Neuronal stem cell (in vitro differentiated cells): ENCODE data around the gene MCRIP2.

Source experiments
- DNase-seq: peaks from one replicate; pipeline ENCODE4 v3.0.0-alpha.2; 2013; ENCODE audit warnings: low spot score
- H2AFZ ChIP-seq: one replicate; pipeline ENCODE4 v1.6.1; 2013; ENCODE audit warnings: mild to moderate bottlenecking, low read length, inconsistent platforms
- H2AK5ac ChIP-seq: 2 replicates; pipeline ENCODE4 v1.6.1; 2013; ENCODE audit warnings: low read depth, mild to moderate bottlenecking, inconsistent platforms, low read length, moderate library complexity, mixed read lengths
- H2BK120ac ChIP-seq: 2 replicates; pipeline ENCODE4 v1.6.1; 2013; ENCODE audit warnings: low read depth, mild to moderate bottlenecking, inconsistent platforms, low read length, moderate library complexity, mixed read lengths
- H2BK12ac ChIP-seq: one replicate; pipeline ENCODE4 v1.6.1; 2013; ENCODE audit warnings: low read length, inconsistent platforms
- H2BK15ac ChIP-seq: 2 replicates; pipeline ENCODE4 v1.6.1; 2013; ENCODE audit warnings: mild to moderate bottlenecking, low read length, inconsistent platforms, mixed read lengths
- H2BK5ac ChIP-seq: one replicate; pipeline ENCODE4 v1.6.1; 2013; ENCODE audit warnings: inconsistent platforms, mild to moderate bottlenecking, low read length, moderate library complexity
- H3K14ac ChIP-seq: one replicate; pipeline ENCODE4 v1.6.1; 2013; ENCODE audit warnings: low read length, inconsistent platforms
- H3K18ac ChIP-seq: 2 replicates; pipeline ENCODE4 v1.6.1; 2013; ENCODE audit warnings: low read length, inconsistent platforms
- H3K23ac ChIP-seq: 2 replicates; pipeline ENCODE4 v1.6.1; 2013; ENCODE audit warnings: low read depth, mild to moderate bottlenecking, mixed read lengths, low read length, inconsistent platforms; ENCODE audit not compliant: poor library complexity
- H3K27ac ChIP-seq: replicated peaks from 3 replicates; pipeline ENCODE4 v1.5.1; 2013; ENCODE audit warnings: low read length, inconsistent platforms
- H3K27me3 ChIP-seq, 3 experiments: 2 replicates each; pipeline ENCODE4 v1.6.1; 2013; ENCODE audit warnings: low read length in 3 of 3, mild to moderate bottlenecking in 2 of 3, inconsistent platforms in 1 of 3, low read depth in 1 of 3, mixed read lengths in 1 of 3, moderate library complexity in 1 of 3; ENCODE audit not compliant: control insufficient read depth in 3 of 3, insufficient read depth in 3 of 3
- H3K36me3 ChIP-seq, 2 donors: replicated peaks in 1 of 2; 2 replicates each; pipeline ENCODE4 v1.6.1; 2013; ENCODE audit warnings: low read length in 2 of 2; ENCODE audit not compliant: control insufficient read depth in 2 of 2, insufficient read depth in 2 of 2
- H3K4ac ChIP-seq: 2 replicates; pipeline ENCODE4 v1.6.1; 2013; ENCODE audit warnings: inconsistent platforms, mild to moderate bottlenecking, low read length, moderate library complexity
- H3K4me1 ChIP-seq, 2 donors: 1 replicate in 1 of 2; 2 replicates in 1 of 2; pipeline ENCODE4 v1.6.1; 2013; ENCODE audit warnings: low read length in 2 of 2, low read depth in 1 of 2; ENCODE audit not compliant: control insufficient read depth in 2 of 2, insufficient read depth in 1 of 2
- H3K4me2 ChIP-seq: one replicate; pipeline ENCODE4 v1.6.1; 2013; ENCODE audit warnings: mild to moderate bottlenecking, low read length, inconsistent platforms; ENCODE audit not compliant: insufficient read depth, poor library complexity, severe bottlenecking
- H3K4me3 ChIP-seq, 2 donors: 2 replicates each; pipeline ENCODE4 v1.5.1; 2013; ENCODE audit warnings: low read length in 2 of 2, mild to moderate bottlenecking in 2 of 2, inconsistent platforms in 1 of 2, moderate library complexity in 1 of 2
- H3K79me1 ChIP-seq: one replicate; pipeline ENCODE4 v1.6.1; 2013; ENCODE audit warnings: low read depth, mild to moderate bottlenecking, inconsistent platforms, low read length, moderate library complexity
- H3K9ac ChIP-seq: one replicate; pipeline ENCODE4 v1.6.1; 2013; ENCODE audit warnings: mild to moderate bottlenecking, low read depth, low read length, inconsistent platforms; ENCODE audit not compliant: poor library complexity
- H3K9me3 ChIP-seq, 2 donors: replicated peaks in 1 of 2; 2 replicates each; pipeline versions ENCODE3 to v1.6.1; 2013; ENCODE audit warnings: low read length in 2 of 2, mild to moderate bottlenecking in 2 of 2, inconsistent platforms in 1 of 2, low read depth in 1 of 2, mixed read lengths in 1 of 2, moderate library complexity in 1 of 2; ENCODE audit not compliant: control insufficient read depth in 2 of 2, insufficient read depth in 1 of 2
- H4K8ac ChIP-seq: one replicate; pipeline ENCODE4 v1.6.1; 2013; ENCODE audit warnings: low read depth, mild to moderate bottlenecking, inconsistent platforms, low read length, moderate library complexity
- H4K91ac ChIP-seq: one replicate; pipeline ENCODE4 v1.6.1; 2013; ENCODE audit warnings: low read length, low read depth, mild to moderate bottlenecking, inconsistent platforms; ENCODE audit not compliant: poor library complexity
- WGBS, 2 donors: extraction: QIAGEN DNeasy Blood & Tissue Kit; methylation state at CpG; one replicate each; pipeline ENCODE4 v1.1.7; 2013; ENCODE audit warnings: missing lambda C conversion rate in 2 of 2, mixed read lengths in 1 of 2; ENCODE audit not compliant: insufficient read length in 2 of 2, insufficient replicate concordance in 1 of 2; ENCODE audit errors: extremely low coverage in 2 of 2; 5-methylcytosine and 5-hydroxymethylcytosine counted together

The MCRIP2 gene

DNA sequence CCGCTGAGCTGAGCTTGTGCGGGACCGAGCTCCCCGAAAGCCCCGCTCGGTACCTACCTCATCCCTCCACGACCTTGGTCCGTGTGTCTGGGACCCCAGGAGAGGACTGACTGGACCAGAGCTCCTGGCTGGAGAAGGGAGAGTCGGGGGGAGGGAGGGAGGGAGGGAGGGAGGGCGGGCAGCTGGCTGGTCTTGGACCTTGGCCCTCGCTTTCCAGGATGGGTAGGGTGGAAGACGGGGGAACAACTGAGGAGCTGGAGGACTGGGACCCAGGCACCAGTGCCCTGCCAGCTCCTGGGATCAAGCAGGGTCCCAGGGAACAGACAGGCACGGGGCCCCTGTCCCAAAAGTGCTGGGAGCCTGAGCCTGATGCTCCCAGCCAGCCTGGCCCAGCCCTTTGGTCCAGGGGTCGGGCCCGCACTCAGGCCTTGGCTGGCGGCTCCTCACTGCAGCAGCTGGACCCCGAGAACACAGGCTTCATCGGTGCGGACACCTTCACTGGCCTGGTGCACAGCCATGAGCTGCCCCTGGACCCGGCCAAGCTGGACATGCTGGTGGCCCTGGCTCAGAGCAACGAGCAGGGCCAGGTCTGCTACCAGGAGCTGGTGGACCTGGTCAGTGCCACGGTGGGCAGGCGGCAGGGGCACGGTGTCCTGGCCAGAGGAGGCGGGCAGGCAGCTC is 34.4 kb downstream of the MCRIP2 start:
- Histone ChIP-seq H3K14ac (peak overlapping the region; percentile 39), H3K36me3 (peaks cover 20 to 36% of the 10 kb centered on the region in 2 donors), H2BK5ac (no peak overlapping the region), H3K79me1 (peaks cover 13% of the 10 kb centered on the region), H2AFZ (no peak overlapping the region), H3K27me3 (peaks cover 0 to 14% (median 0%) of the 10 kb centered on the region in 3 experiments), H3K9ac (peak overlapping the region; percentile 53), H2BK120ac (no peak overlapping the region), H2AK5ac (peak overlapping the region; percentile 82), H3K18ac (peak overlapping the region; percentile 89), H3K4me3 (peak overlapping the region in 1 of 2 donors; percentile 69), H3K27ac (no peak overlapping the region), H2BK12ac (no peak overlapping the region), H3K9me3 (no peaks in the 10 kb centered on the region), H3K4ac (no peak overlapping the region), H3K4me1 (peaks cover 0 to 13% of the 10 kb centered on the region in 2 donors), H3K23ac (peak overlapping the region; percentile 97), H3K4me2 (peak overlapping the region; percentile 71), H2BK15ac (peak overlapping the region; percentile 3), H4K91ac (no peak overlapping the region), H4K8ac (no peak overlapping the region)
- no CpG with 5 or more reads among the region's 25 CpGs for WGBS, 2 donors
- DNase-seq: no peak

DNA sequence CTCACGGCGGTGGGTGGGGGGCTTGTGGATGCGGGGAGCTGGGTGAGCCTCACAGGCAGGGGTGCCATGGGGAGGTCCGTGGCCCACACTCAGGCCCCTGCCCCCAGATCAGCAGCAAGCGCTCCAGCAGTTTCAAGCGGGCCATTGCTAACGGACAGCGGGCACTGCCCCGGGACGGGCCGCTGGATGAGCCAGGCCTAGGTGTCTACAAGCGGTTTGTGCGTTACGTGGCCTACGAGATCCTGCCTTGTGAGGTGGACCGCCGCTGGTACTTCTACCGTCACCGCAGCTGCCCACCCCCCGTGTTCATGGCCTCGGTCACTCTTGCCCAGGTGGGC is 34.9 kb downstream of the MCRIP2 start:
- H3K4me2 ChIP-seq: no peak overlapping the region
- no peak overlapping the region for H3K27ac ChIP-seq
- H3K14ac ChIP-seq: peak overlapping the region; percentile 39
- peaks cover 3 to 18% of the 10 kb centered on the region in 2 donors for H3K4me1 ChIP-seq
- DNase-seq: no peak
- peaks cover 0 to 14% (median 0%) of the 10 kb centered on the region in 3 experiments for H3K27me3 ChIP-seq
- WGBS, 2 donors: no CpG with 5 or more reads among the region's 21 CpGs
- peak overlapping the region; percentile 3 for H2BK15ac ChIP-seq
- H4K91ac ChIP-seq: no peak overlapping the region
- H3K9ac ChIP-seq: peak overlapping the region; percentile 53
- H3K9me3 ChIP-seq: no peaks in the 10 kb centered on the region
- H3K4me3 ChIP-seq: peak overlapping the region in 1 of 2 donors; percentile 64
- H2BK12ac ChIP-seq: no peak overlapping the region
- H4K8ac ChIP-seq: no peak overlapping the region
- H3K36me3 ChIP-seq: peaks cover 20 to 36% of the 10 kb centered on the region in 2 donors
- no peak overlapping the region for H2BK5ac ChIP-seq
- no peak overlapping the region for H2AFZ ChIP-seq
- peaks cover 17% of the 10 kb centered on the region for H3K79me1 ChIP-seq
- H2BK120ac ChIP-seq: no peak overlapping the region
- peak overlapping the region; percentile 82 for H2AK5ac ChIP-seq
- H3K4ac ChIP-seq: no peak overlapping the region
- peak overlapping the region; percentile 85 for H3K23ac ChIP-seq
- H3K18ac ChIP-seq: peak overlapping the region; percentile 0

DNA sequence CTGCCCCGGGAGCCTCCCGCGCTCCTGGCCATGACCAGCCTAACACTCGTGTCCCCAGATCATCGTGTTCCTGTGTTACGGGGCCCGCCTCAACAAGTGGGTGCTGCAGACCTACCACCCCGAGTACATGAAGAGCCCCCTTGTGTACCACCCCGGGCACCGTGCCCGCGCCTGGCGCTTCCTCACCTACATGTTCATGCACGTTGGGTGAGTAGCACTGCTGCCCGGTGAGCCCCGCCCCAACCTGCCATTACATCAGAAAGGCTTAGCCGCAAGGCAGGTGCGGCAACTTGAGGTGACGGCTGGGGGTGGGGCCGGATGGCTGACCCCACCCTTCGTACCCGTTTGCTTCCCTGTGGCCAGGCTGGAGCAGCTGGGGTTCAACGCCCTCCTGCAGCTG is 35.3 kb downstream of the MCRIP2 start:
- Histone ChIP-seq H2BK120ac (no peak overlapping the region), H3K4me2 (peak overlapping the region; percentile 2), H3K79me1 (peaks cover 18% of the 10 kb centered on the region), H3K23ac (peak overlapping the region; percentile 85), H3K4me1 (peaks cover 6 to 21% of the 10 kb centered on the region in 2 donors), H4K91ac (peak overlapping the region; percentile 53), H2AFZ (no peak overlapping the region), H3K14ac (peak overlapping the region; percentile 56), H3K27ac (no peak overlapping the region), H2AK5ac (peak overlapping the region; percentile 6), H3K27me3 (peaks cover 0 to 14% (median 0%) of the 10 kb centered on the region in 3 experiments), H2BK12ac (peak overlapping the region; percentile 73), H2BK5ac (peak overlapping the region; percentile 93), H3K9me3 (peaks cover 0 to 2% of the 10 kb centered on the region in 2 donors), H3K4ac (no peak overlapping the region), H2BK15ac (no peak overlapping the region), H3K4me3 (no peak overlapping the region), H3K18ac (peak overlapping the region; percentile 17), H4K8ac (peak overlapping the region; percentile 82), H3K36me3 (peaks cover 22 to 37% of the 10 kb centered on the region in 2 donors), H3K9ac (no peak overlapping the region)
- WGBS, 2 donors: no CpG with 5 or more reads among the region's 23 CpGs
- no peak for DNase-seq

DNA sequence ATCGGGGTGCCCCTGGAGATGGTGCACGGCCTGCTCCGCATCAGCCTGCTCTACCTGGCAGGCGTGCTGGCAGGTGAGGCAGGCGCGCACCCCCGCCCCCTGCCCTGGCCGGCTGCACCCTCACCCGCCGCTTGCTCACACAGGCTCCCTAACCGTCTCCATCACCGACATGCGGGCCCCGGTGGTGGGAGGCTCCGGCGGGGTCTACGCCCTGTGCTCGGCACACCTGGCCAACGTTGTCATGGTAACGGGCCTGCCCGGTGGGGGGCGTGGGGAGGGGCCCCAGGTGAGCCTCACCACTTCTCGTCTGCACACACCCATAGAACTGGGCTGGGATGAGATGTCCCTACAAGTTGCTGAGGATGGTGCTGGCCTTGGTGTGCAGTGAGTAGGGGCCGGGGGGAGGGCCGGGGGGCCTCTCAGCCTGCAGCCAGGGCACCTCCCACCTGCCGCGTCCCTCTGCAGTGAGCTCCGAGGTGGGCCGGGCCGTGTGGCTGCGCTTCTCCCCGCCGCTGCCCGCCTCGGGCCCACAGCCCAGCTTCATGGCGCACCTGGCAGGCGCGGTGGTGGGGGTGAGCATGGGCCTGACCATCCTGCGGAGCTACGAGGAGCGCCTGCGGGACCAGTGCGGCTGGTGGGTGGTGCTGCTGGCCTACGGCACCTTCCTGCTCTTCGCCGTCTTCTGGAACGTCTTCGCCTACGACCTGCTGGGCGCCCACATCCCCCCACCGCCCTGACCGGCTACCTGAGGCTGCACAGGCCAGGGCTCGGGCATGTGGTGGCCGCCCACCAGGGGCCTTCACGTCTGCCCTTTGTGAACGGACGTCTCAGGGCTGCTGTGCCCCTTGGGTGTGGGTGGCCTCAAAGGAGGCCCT is 35.9 kb downstream of the MCRIP2 start:
- WGBS, 2 donors: no CpG with 5 or more reads among the region's 57 CpGs
- Histone ChIP-seq H3K9ac (no peak overlapping the region), H3K79me1 (peaks cover 22% of the 10 kb centered on the region), H4K8ac (peak overlapping the region; percentile 82), H2BK12ac (peak overlapping the region; percentile 73), H3K4me1 (peaks cover 7 to 21% of the 10 kb centered on the region in 2 donors), H2AFZ (no peak overlapping the region), H3K14ac (peak overlapping the region; percentile 56), H2AK5ac (peak overlapping the region; percentile 90), H3K4ac (no peak overlapping the region), H4K91ac (peak overlapping the region; percentile 53), H2BK120ac (no peak overlapping the region), H3K18ac (peak overlapping the region; percentile 17), H3K4me2 (no peak overlapping the region), H3K23ac (peak overlapping the region; percentile 85), H2BK15ac (peak overlapping the region; percentile 17), H2BK5ac (peak overlapping the region; percentile 93), H3K4me3 (no peak overlapping the region), H3K9me3 (peaks cover 0 to 2% of the 10 kb centered on the region in 2 donors), H3K27me3 (peaks cover 0 to 14% (median 0%) of the 10 kb centered on the region in 3 experiments), H3K27ac (no peak overlapping the region), H3K36me3 (peaks cover 22 to 37% of the 10 kb centered on the region in 2 donors)
- DNase-seq: no peak
